Mucosa of gallbladder (tissue), 1 donor: ENCODE results near the gene SLU7. TPM values are rescaled to one million over a fixed set of nuclear protein-coding genes. Genes with fewer than 3 reads are reported as not detected.

Experiments
- DNase-seq: peaks from one replicate; pipeline ENCODE4 v3.0.0-alpha.2; 2020; ENCODE audit warnings: low spot score
- total RNA-seq: library from RNA; stranded (reverse); gene quantifications from one replicate; pipeline ENCODE4 v1.2.1, GENCODE V29; 2021
- donor health status: DM: no; HTN: no; CAD: no.

SLU7 gene
- total RNA-seq, 1 donor from 2014 or later = 48.0 TPM

- no peak for DNase-seq
These were observed 51.6 kb downstream of the SLU7 start for GRCh38 chr5:160367261-160367660.

GRCh38 chr5:160366230-160366629, 52.7 kb downstream of the SLU7 start:
- DNase-seq = no peak

DNA sequence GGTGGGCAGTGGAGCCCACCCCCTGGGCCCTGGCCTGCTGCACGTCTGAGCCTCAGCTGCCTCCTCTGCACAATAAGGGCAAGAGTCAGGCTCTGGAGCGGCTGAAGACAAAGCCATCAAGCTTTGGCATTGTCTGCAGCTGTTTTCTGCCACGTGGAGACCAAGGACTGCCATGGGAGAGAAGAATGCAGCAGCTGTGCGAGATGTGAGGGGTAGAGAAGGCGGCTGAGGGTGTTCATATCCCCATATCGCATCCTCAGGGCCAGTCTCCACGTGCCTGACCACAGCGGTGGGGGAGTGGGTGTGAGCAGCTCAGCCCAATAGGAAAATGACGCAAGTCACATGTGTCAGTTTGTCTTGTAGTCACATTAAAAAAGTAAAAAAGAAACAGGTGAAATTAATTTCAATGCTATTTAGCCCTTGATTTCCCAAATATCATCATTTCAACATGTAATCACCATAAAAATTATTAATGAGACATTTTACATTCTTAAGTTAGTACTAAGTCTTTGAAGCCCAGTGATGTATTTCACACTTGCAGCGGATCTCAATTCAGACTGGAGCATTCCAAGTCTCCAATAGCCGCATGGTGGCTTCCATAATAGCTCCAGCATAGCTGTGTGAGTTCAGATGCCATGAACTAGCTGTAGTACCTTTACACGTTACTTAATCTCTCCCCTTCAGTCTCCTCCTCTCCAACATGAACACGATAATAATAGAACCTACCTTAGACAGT, 55.1 kb downstream of the SLU7 start:
- DNase-seq = no peak

DNA sequence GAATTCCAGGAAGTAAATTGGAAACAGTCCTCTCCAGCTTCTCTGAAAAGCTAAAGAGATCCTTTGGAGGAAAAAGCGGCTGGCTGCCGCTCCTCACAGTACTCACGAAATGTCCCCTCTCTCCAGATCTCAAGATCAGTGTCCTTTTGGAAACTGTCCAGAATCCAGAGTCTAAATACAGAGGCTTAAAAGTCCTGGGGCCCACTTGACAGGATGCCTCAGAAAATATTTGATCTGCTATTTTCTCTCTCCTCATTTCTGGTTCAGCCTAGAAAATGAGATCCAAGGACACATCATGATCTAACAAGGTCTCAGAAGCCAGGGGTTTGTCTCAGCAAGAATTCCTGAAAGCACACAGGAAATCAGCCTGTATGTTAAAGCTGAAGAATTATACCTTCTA, 55.7 kb downstream of the SLU7 start:
- DNase-seq = no peak

DNA sequence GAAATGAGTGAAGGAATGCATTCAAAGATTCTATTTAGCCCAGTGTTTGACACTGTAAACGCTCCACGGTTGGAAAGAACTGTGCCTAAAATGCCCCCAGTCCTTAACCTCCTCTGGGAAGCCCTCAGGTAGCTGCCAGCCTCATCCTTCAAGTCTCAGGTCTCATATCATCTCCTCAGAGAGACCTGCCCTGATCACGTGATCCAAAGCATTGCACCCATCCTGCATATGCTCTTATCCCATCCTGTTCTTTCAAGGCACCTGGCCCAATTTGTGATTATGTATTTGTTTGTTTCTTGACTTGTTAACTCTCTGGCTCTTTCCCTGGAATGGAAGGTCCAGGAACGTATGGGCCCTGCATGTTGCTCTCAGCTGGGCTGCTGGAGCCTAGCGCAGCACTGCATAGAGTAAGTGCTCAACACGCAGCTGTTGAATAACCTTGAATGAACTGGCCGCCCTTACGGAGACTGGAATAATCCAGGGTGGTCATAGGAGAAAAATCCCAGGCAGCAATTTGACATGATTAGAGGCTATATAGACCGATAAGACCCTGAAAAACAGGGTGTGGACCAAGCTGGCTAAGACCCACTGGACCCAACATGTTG, 57.2 kb downstream of the SLU7 start:
- DNase-seq = no peak

DNA sequence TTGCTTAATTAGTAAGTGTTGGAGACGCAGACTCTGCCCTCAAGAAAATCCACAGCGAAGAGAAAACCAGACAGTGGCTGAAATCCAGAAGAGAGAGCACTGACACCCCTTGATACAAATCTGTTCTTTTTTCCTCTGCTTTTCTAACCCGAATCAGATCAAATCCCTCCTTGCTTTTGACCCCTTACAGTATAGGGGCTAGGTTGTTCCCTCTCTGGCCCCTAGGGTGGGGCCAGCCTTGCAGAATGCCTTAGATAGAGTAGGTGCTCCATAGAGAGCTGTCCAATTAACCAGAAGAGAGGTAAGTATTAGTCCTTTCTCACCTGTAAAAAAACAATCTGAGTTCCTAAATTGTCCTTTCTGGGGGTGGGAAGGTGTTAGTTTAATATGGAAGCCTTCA, 58.6 kb downstream of the SLU7 start:
- no peak for DNase-seq

DNA sequence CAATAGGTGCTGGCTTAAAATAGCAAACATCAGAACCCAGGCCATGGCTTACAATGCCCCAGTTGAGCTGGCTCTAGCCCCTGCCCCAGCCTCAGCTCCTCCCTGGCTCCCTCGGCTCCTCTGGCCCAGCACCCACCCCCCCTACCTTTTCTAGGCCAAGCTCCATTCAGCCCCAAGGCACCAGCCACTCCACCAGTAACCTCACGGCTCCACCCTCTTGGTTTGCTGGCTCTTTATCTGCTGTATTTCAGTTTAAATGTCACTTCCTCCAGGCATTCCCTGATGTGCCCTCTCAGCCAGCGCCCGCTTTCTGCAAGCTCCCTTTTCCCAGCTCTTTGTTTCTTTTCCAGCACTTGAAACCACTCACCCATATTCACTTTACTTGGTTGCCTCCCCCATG, 59.1 kb downstream of the SLU7 start:
- no peak for DNase-seq

GRCh38 chr5:160359242-160359641, 59.6 kb downstream of the SLU7 start:
- no peak for DNase-seq

- DNase-seq = no peak
These were observed 60.9 kb downstream of the SLU7 start for GRCh38 chr5:160357861-160358411.

DNA sequence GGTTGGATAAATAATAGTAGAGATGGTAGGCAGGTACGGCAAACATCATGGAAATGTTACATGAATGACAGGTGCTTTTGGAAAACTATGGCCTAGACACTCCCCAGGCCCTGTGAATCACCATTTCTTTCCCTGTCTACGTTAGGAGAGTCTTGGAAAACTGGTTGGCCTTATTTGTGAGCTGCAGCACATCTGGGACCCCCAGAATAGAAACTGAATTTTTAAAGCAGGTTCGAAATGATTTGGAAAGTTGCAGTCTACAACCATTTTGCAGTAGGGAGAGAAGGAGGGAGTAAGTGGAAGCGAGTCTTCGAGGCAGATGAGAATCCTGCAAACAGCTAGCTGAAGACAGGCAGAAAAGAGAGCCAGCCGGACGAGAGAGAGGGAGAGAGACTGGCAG, 61.5 kb downstream of the SLU7 start:
- DNase-seq = no peak

GRCh38 chr5:160356550-160357347, 62.1 kb downstream of the SLU7 start:
- no peak for DNase-seq

- no peak for DNase-seq
These were observed 64.2 kb downstream of the SLU7 start for GRCh38 chr5:160354666-160355065.

- no peak for DNase-seq
These were observed 65.5 kb downstream of the SLU7 start for GRCh38 chr5:160353379-160353778.

DNA sequence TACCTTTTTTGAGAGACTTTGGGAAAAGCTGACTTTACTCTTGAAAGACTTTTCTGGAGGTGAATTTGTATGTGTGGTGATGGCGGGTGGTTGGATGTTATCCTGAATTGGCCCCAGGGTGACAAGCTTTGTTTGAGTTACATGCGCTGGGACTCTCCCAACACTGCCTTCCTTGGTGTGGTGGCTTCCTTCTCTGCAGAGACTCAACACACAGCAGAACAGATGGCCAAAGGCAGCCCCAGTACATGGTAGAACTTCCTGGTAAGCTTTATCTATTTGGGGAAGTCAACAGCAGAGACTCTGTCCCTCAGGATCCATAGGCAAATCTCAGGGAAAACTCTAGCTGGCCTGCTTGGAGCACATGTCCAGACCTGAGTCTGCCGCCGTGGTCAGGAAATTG, 66.6 kb downstream of the SLU7 start:
- DNase-seq = no peak

Other genes starting within 250 kb of the SLU7 start
- not detected for gene FABP6, start 189.6 kb downstream of the SLU7 start, total RNA-seq
- gene CCNJL, start 106.5 kb downstream of the SLU7 start, total RNA-seq = 1.3 TPM
- 2.2 TPM for gene C1QTNF2, start 48.5 kb downstream of the SLU7 start, total RNA-seq
- gene FAM200C, start 19.0 kb downstream of the SLU7 start, total RNA-seq = 5.4 TPM
- gene PTTG1, start 2.8 kb upstream of the SLU7 start, total RNA-seq = 3.7 TPM